GM21825 (cell line): ENCODE data around the gene TAOK2.
"Not testable (repeated sequence)": the region's sequence is repeated elsewhere in the genome, so short reads cannot be mapped to it uniquely, and the experiment has no call there.

Experiments
- ATAC-seq: cut with Tn5 transposase; IDR thresholded peaks from one replicate; pipeline ENCODE4 v1.9.1; 2021; ENCODE audit warnings: mild to moderate bottlenecking, moderate library complexity; ENCODE audit not compliant: unreplicated experiment

TAOK2 gene

GRCh38 chr16:30002614-30003346, 29.1 kb downstream of the TAOK2 start:
- ATAC-seq = no peak

GRCh38 chr16:30003670-30004423, 30.2 kb downstream of the TAOK2 start:
- ATAC-seq = no peak

- no peak for ATAC-seq
Measured at GRCh38 chr16:30004424-30004776, 30.7 kb downstream of the TAOK2 start.

- ATAC-seq = no peak
Measured at GRCh38 chr16:30004811-30005242, 31.2 kb downstream of the TAOK2 start.

GRCh38 chr16:30005341-30006094, 31.9 kb downstream of the TAOK2 start:
- no peak for ATAC-seq

- no peak for ATAC-seq
Measured at GRCh38 chr16:30006095-30006473, 32.4 kb downstream of the TAOK2 start.

GRCh38 chr16:30006659-30007377, 33.1 kb downstream of the TAOK2 start:
- no peak for ATAC-seq

- no peak for ATAC-seq
Measured at GRCh38 chr16:30007378-30007895, 33.8 kb downstream of the TAOK2 start.

GRCh38 chr16:30009085-30009862, 35.6 kb downstream of the TAOK2 start:
- no peak for ATAC-seq

- ATAC-seq = no peak
Measured at GRCh38 chr16:30009990-30010843, 36.5 kb downstream of the TAOK2 start.

GRCh38 chr16:30010844-30011713, 37.4 kb downstream of the TAOK2 start, which contains the start of gene DOC2A:
Gene DOC2A (minus strand): TSS chr16:30011027. CDS start chr16:30010222, 805 bp downstream.
- ATAC-seq = no peak

GRCh38 chr16:30011714-30012504, 38.2 kb downstream of the TAOK2 start:
- no peak for ATAC-seq

- not testable (repeated sequence) for ATAC-seq
Measured at GRCh38 chr16:30012598-30012997, 38.9 kb downstream of the TAOK2 start.

GRCh38 chr16:30015450-30015849, 41.8 kb downstream of the TAOK2 start:
- not testable (repeated sequence) for ATAC-seq

GRCh38 chr16:30016555-30017276, 43.0 kb downstream of the TAOK2 start:
- no peak for ATAC-seq

GRCh38 chr16:30017277-30017656, 43.6 kb downstream of the TAOK2 start:
- ATAC-seq = no peak

- not testable (repeated sequence) for ATAC-seq
Measured at GRCh38 chr16:30017937-30018336, 44.3 kb downstream of the TAOK2 start.
